ENCODE data around the gene ADSS2. TPM values are rescaled to one million over a fixed set of nuclear protein-coding genes. Genes with fewer than 3 reads are reported as not detected.

Gene ADSS2
- total RNA-seq, 1 donor from 2014 or later: 53.9 TPM

- no peak overlapping the region for H2AFZ ChIP-seq (ENCODE audit: low read depth, low read length)
- no peak overlapping the region for H3K27ac ChIP-seq (ENCODE audit: low read depth, low read length)
- H3K4me2 ChIP-seq (ENCODE audit: low read length): no peak overlapping the region
- no peaks in the 10 kb centered on the region for H3K79me2 ChIP-seq (ENCODE audit: insufficient read depth, low read length)
- Mint-ChIP-seq H3K9me3 (ENCODE audit: unreplicated experiment) (no peaks in the 10 kb centered on the region), H3K4me3 (ENCODE audit: unreplicated experiment) (no peak overlapping the region), H3K4me1 (ENCODE audit: low read depth, unreplicated experiment) (peaks cover 1% of the 10 kb centered on the region), H3K27me3 (ENCODE audit: low read depth, unreplicated experiment) (no peaks in the 10 kb centered on the region), H3K27ac (ENCODE audit: unreplicated experiment) (no peak overlapping the region), H3K36me3 (ENCODE audit: low read depth, unreplicated experiment) (peaks cover 21% of the 10 kb centered on the region)
- H3K27me3 ChIP-seq (ENCODE audit: insufficient read depth, low read length): no peaks in the 10 kb centered on the region
- TF ChIP-seq EZH2 (IDR thresholded peaks at IDR 0.05; ENCODE audit: insufficient read depth, low read length): no peak
- no peak for TF ChIP-seq CTCF (IDR thresholded peaks at IDR 0.05; ENCODE audit: insufficient read depth, low read depth, low read length)
- DNase-seq (ENCODE audit: low read depth) (no peak), FAIRE-seq (no peak)
- no peaks in the 10 kb centered on the region for H4K20me1 ChIP-seq (ENCODE audit: insufficient read depth, low read length)
- no peak overlapping the region for H3K9ac ChIP-seq (ENCODE audit: low read length)
- H3K36me3 ChIP-seq (ENCODE audit: insufficient read depth, low read length): peaks cover 6% of the 10 kb centered on the region
- no peaks in the 10 kb centered on the region for H3K4me1 ChIP-seq (ENCODE audit: insufficient read depth, low read length)
- H3K4me3 ChIP-seq (ENCODE audit: insufficient read depth, low read depth, low read length): no peak overlapping the region
- peaks cover 3% of the 10 kb centered on the region for H3K9me3 ChIP-seq (ENCODE audit: insufficient read depth, low read depth, low read length)
Measured at GRCh38 chr1:244403431-244403830, 48.3 kb downstream of the ADSS2 start.

GRCh38 chr1:244400974-244401373 lies 50.7 kb downstream of the ADSS2 start:
- Histone ChIP-seq H3K4me2 (ENCODE audit: low read length) (no peak overlapping the region), H3K79me2 (ENCODE audit: insufficient read depth, low read length) (no peaks in the 10 kb centered on the region), H3K9me3 (ENCODE audit: insufficient read depth, low read depth, low read length) (peaks cover 3% of the 10 kb centered on the region), H4K20me1 (ENCODE audit: insufficient read depth, low read length) (no peaks in the 10 kb centered on the region), H2AFZ (ENCODE audit: low read depth, low read length) (no peak overlapping the region), H3K36me3 (ENCODE audit: insufficient read depth, low read length) (peaks cover 6% of the 10 kb centered on the region), H3K4me1 (ENCODE audit: insufficient read depth, low read length) (no peaks in the 10 kb centered on the region), H3K27me3 (ENCODE audit: insufficient read depth, low read length) (no peaks in the 10 kb centered on the region), H3K4me3 (ENCODE audit: insufficient read depth, low read depth, low read length) (no peak overlapping the region), H3K27ac (ENCODE audit: low read depth, low read length) (no peak overlapping the region), H3K9ac (ENCODE audit: low read length) (no peak overlapping the region)
- Mint-ChIP-seq H3K36me3 (ENCODE audit: low read depth, unreplicated experiment) (peaks cover 21% of the 10 kb centered on the region), H3K4me1 (ENCODE audit: low read depth, unreplicated experiment) (peaks cover under 1% of the 10 kb centered on the region), H3K27ac (ENCODE audit: unreplicated experiment) (no peak overlapping the region), H3K9me3 (ENCODE audit: unreplicated experiment) (no peaks in the 10 kb centered on the region), H3K4me3 (ENCODE audit: unreplicated experiment) (no peak overlapping the region), H3K27me3 (ENCODE audit: low read depth, unreplicated experiment) (no peaks in the 10 kb centered on the region)
- no peak for FAIRE-seq
- no peak for DNase-seq (ENCODE audit: low read depth)
- TF ChIP-seq EZH2 (IDR thresholded peaks at IDR 0.05; ENCODE audit: insufficient read depth, low read length) (no peak), CTCF (IDR thresholded peaks at IDR 0.05; ENCODE audit: insufficient read depth, low read depth, low read length) (no peak)

- no peak overlapping the region for H3K4me3 ChIP-seq (ENCODE audit: insufficient read depth, low read depth, low read length)
- peaks cover 5% of the 10 kb centered on the region for H3K36me3 ChIP-seq (ENCODE audit: insufficient read depth, low read length)
- H3K9me3 Mint-ChIP-seq (ENCODE audit: unreplicated experiment): no peaks in the 10 kb centered on the region
- no peak overlapping the region for H3K4me2 ChIP-seq (ENCODE audit: low read length)
- no peak for FAIRE-seq
- H3K4me1 Mint-ChIP-seq (ENCODE audit: low read depth, unreplicated experiment): no peaks in the 10 kb centered on the region
- no peak overlapping the region for H2AFZ ChIP-seq (ENCODE audit: low read depth, low read length)
- no peak overlapping the region for H3K27ac ChIP-seq (ENCODE audit: low read depth, low read length)
- DNase-seq (ENCODE audit: low read depth): no peak
- peaks cover 3% of the 10 kb centered on the region for H3K9me3 ChIP-seq (ENCODE audit: insufficient read depth, low read depth, low read length)
- no peaks in the 10 kb centered on the region for H4K20me1 ChIP-seq (ENCODE audit: insufficient read depth, low read length)
- H3K27me3 Mint-ChIP-seq (ENCODE audit: low read depth, unreplicated experiment): no peaks in the 10 kb centered on the region
- no peaks in the 10 kb centered on the region for H3K27me3 ChIP-seq (ENCODE audit: insufficient read depth, low read length)
- TF ChIP-seq EZH2 (IDR thresholded peaks at IDR 0.05; ENCODE audit: insufficient read depth, low read length): no peak
- no peak for TF ChIP-seq CTCF (IDR thresholded peaks at IDR 0.05; ENCODE audit: insufficient read depth, low read depth, low read length)
- H3K4me3 Mint-ChIP-seq (ENCODE audit: unreplicated experiment): no peak overlapping the region
- no peaks in the 10 kb centered on the region for H3K79me2 ChIP-seq (ENCODE audit: insufficient read depth, low read length)
- no peak overlapping the region for H3K9ac ChIP-seq (ENCODE audit: low read length)
- no peak overlapping the region for H3K27ac Mint-ChIP-seq (ENCODE audit: unreplicated experiment)
- H3K4me1 ChIP-seq (ENCODE audit: insufficient read depth, low read length): no peaks in the 10 kb centered on the region
- H3K36me3 Mint-ChIP-seq (ENCODE audit: low read depth, unreplicated experiment): peaks cover 17% of the 10 kb centered on the region
Measured at GRCh38 chr1:244397131-244397530, 54.6 kb downstream of the ADSS2 start.

Measured in astrocyte (in vitro differentiated cells and primary cell).